HepG2 (cell line): ENCODE measurements around the gene QDPR. TPM values are rescaled to one million over a fixed set of nuclear protein-coding genes. Genes with fewer than 3 reads are reported as not detected.

ENCODE experiments used
- KAT2B ChIP-seq: fragments of 150-350 bp; IDR thresholded peaks from 2 replicates; pipeline ENCODE4 v1.6.1; 2014; ENCODE audit warnings: low read depth, low read length, borderline replicate concordance
- LCORL ChIP-seq, 2 experiments: fragments of 450-650 bp in 1 of 2; sonication (generic) in 1 of 2; formaldehyde crosslinking in 1 of 2; IDR thresholded peaks; 2 replicates each; pipeline versions ENCODE4 v1.5.0 to v1.6.1; 2017 to 2020; ENCODE audit warnings: antibody characterized with exemption in 1 of 2, missing genetic modification reagents in 1 of 2
- NR2F6 ChIP-seq, 2 experiments: IDR thresholded peaks; 2 replicates each; pipeline ENCODE4 v1.6.1; 2016; ENCODE audit warnings: antibody characterized with exemption in 1 of 2, mild to moderate bottlenecking in 1 of 2
- PAXIP1 ChIP-seq: sonication (generic); formaldehyde crosslinking; conservative IDR thresholded peaks from 2 replicates; pipeline ENCODE4 v1.4.0; 2020; ENCODE audit warnings: mild to moderate bottlenecking, missing genetic modification reagents, moderate library complexity
- POLR2AphosphoS5 ChIP-seq: IDR thresholded peaks from 2 replicates; pipeline ENCODE4 v1.6.1; 2012; ENCODE audit warnings: low read depth, low read length
- RFX5 ChIP-seq: IDR thresholded peaks from 2 replicates; pipeline ENCODE4 v1.6.1; 2011; ENCODE audit warnings: low read depth, low read length, improper control_type of control experiment
- RNF219 ChIP-seq: sonication (generic); formaldehyde crosslinking; IDR thresholded peaks from 2 replicates; pipeline ENCODE4 v1.5.0; 2020; ENCODE audit warnings: mild to moderate bottlenecking, missing genetic modification reagents
- U2AF2 ChIP-seq: fragments of 200-400 bp; formaldehyde crosslinking; IDR thresholded peaks from 2 replicates; pipeline ENCODE4 v1.6.1; 2017; ENCODE audit warnings: low read depth, mild to moderate bottlenecking, low read length
- ZBTB7A ChIP-seq: sonication (generic); formaldehyde crosslinking; IDR thresholded peaks from 2 replicates; pipeline ENCODE4 v1.8.0; 2022; ENCODE audit warnings: mild to moderate bottlenecking, missing genetic modification reagents
- ZBTB7B ChIP-seq: sonication (generic); formaldehyde crosslinking; IDR thresholded peaks from 2 replicates; pipeline ENCODE4 v1.4.0; 2020; ENCODE audit warnings: missing genetic modification reagents
- ZNF232 ChIP-seq: sonication (generic); formaldehyde crosslinking; IDR thresholded peaks from 2 replicates; pipeline ENCODE4 v1.4.0; 2020; ENCODE audit warnings: missing genetic modification reagents, borderline replicate concordance
- ZNF335 ChIP-seq: sonication (generic); formaldehyde crosslinking; IDR thresholded peaks from 2 replicates; pipeline ENCODE4 v1.4.0; 2020; ENCODE audit warnings: missing genetic modification reagents
- ZNF350 ChIP-seq: sonication (generic); formaldehyde crosslinking; IDR thresholded peaks from 2 replicates; pipeline ENCODE4 v1.4.0; 2020; ENCODE audit warnings: mild to moderate bottlenecking, low read depth, missing genetic modification reagents, borderline replicate concordance
- ZNF431 ChIP-seq: sonication (generic); formaldehyde crosslinking; IDR thresholded peaks from 2 replicates; pipeline ENCODE4 v1.9.0; 2022; ENCODE audit warnings: missing genetic modification reagents, low read depth, mild to moderate bottlenecking, borderline replicate concordance
- ZNF513 ChIP-seq: sonication (generic); formaldehyde crosslinking; conservative IDR thresholded peaks from 2 replicates; pipeline ENCODE4 v1.5.0; 2020; ENCODE audit warnings: missing genetic modification reagents
- ZNF550 ChIP-seq: sonication (generic); formaldehyde crosslinking; IDR thresholded peaks from 2 replicates; pipeline ENCODE4 v1.4.0; 2020; ENCODE audit warnings: mild to moderate bottlenecking, missing genetic modification reagents, borderline replicate concordance
- ZNF569 ChIP-seq: sonication (generic); formaldehyde crosslinking; IDR thresholded peaks from 2 replicates; pipeline ENCODE4 v1.5.0; 2020; ENCODE audit warnings: mild to moderate bottlenecking, missing genetic modification reagents, moderate library complexity, borderline replicate concordance
- ZNF598 ChIP-seq: sonication (generic); formaldehyde crosslinking; IDR thresholded peaks from 2 replicates; pipeline ENCODE4 v1.5.1; 2020; ENCODE audit warnings: mild to moderate bottlenecking, missing genetic modification reagents, borderline replicate concordance
- ZNF652 ChIP-seq: IDR thresholded peaks from 2 replicates; pipeline ENCODE4 v1.6.1; 2016; ENCODE audit warnings: low read depth, borderline replicate concordance
- ZNF770 ChIP-seq: sonication (generic); formaldehyde crosslinking; IDR thresholded peaks from 2 replicates; pipeline ENCODE4 v1.5.0; 2020; ENCODE audit warnings: mild to moderate bottlenecking, missing genetic modification reagents
- polyA plus RNA-seq, 8 experiments: library from polyadenylated mRNA; depleted of rRNA in 3 of 8; stranded (reverse) in 7 of 8; unstranded in 1 of 8; fragments of >200 nt; fragmentation: Illumina TruSeq in 4 of 8; extraction: Trizol in 4 of 8; gene quantifications; 2 replicates each; pipeline versions ENCODE4 v1.2.1 to v1.2.3, GENCODE V29; 2011 to 2016; ENCODE audit warnings: low read depth in 4 of 8, missing spikeins in 1 of 8, mixed read lengths in 1 of 8; ENCODE audit not compliant: insufficient read depth in 1 of 8
- total RNA-seq, 5 experiments: library from RNA; depleted of rRNA; stranded (reverse); fragments of >200 nt; fragmentation: Illumina TruSeq; extraction: Trizol; gene quantifications; 2 replicates each; pipeline ENCODE4 v1.2.3, GENCODE V29; 2016; ENCODE audit warnings: low read depth in 1 of 5

Gene QDPR
- total and polyA plus RNA-seq, 2 of the 13 experiments (the other 11 are each of a cell fraction or from before 2014, with no cell fraction given) = 9.9 to 95.5 TPM

- TF ChIP-seq KAT2B (no peak), LCORL (IDR thresholded peaks at IDR 0.05) (no peak), LCORL (CRISPR knock-in tag; IDR thresholded peaks at IDR 0.05) (no peak), ZNF350 (CRISPR knock-in tag) (no peak), ZNF513 (CRISPR knock-in tag) (no peak), ZBTB7B (CRISPR knock-in tag) (peak; percentile 40; the same call in 1 of the 2 replicates), ZBTB7A (CRISPR knock-in tag) (0 out of 2 replicates have a peak, but pooled peaks have one; percentile 22), POLR2AphosphoS5 (no peak), NR2F6 (IDR thresholded peaks at IDR 0.05) (no peak; the same call in 1 of the 2 replicates), NR2F6 (CRISPR knock-in tag; IDR thresholded peaks at IDR 0.05) (peak; percentile 52; the same call in 1 of the 2 replicates), ZNF431 (no peak), RFX5 (no peak), ZNF335 (CRISPR knock-in tag) (no peak), ZNF569 (CRISPR knock-in tag) (no peak), PAXIP1 (peak; percentile 46; the same call in 1 of the 2 replicates), U2AF2 (no peak), ZNF652 (CRISPR knock-in tag) (peak; percentile 58), ZNF232 (no peak), ZNF550 (no peak), ZNF598 (CRISPR knock-in tag) (no peak), RNF219 (CRISPR knock-in tag) (no peak), ZNF770 (peak; percentile 98)
Measured at GRCh38 chr4:17560065-17560673, 48.3 kb upstream of the QDPR start (continued).
